K562 (cell line): ENCODE measurements around the gene NDST3. TPM values are rescaled to one million over a fixed set of nuclear protein-coding genes. Genes with fewer than 3 reads are reported as not detected.

Source experiments
- ATAC-seq: fragments of 200-7000 bp; cut with Tn5 transposase; 3 replicates; pipeline ENCODE4 v1.9.1; 2020; ENCODE audit warnings: moderate library complexity
- BruUV-seq: library from RNA; stranded (reverse); fragments of 400-500 nt; replicated peaks from 2 replicates; lab custom pipeline; 2021; lab: Mats Ljungman, UMichigan
- CTCF ChIA-PET: fragments of 300-600 bp; formaldehyde crosslinking; extraction: SDS; loops from one replicate; lab custom pipeline; 2021; ENCODE audit warnings: low intra/inter-chr PET ratio; lab: Yijun Ruan, JAX
- POLR2A ChIA-PET: fragments of 300-600, 350-650 bp; sonication (Branson Sonifier 250); formaldehyde crosslinking; extraction: SDS; loops from one replicate; lab custom pipeline; 2021; ENCODE audit warnings: antibody characterized with exemption, inconsistent platforms; lab: Yijun Ruan, JAX
- DNase-seq, 4 experiments: peaks; one replicate each; pipeline versions ENCODE4 v3.0.0 to v3.0.0-alpha.2; 2011 to 2018; ENCODE audit warnings: low spot score in 3 of 4, mixed read lengths in 3 of 4; ENCODE audit errors: extremely low read depth in 1 of 4
- FAIRE-seq: peaks from 2 replicates; lab custom pipeline; 2011; peaks lifted over from hg19 to GRCh38; lab: Jason Lieb, UNC
- H2AFZ ChIP-seq: 2 replicates; pipeline ENCODE4 v1.6.0; 2011; ENCODE audit warnings: low read depth, low read length, control low read depth, inconsistent platforms
- H3K27ac ChIP-seq: fragments of 200-600 bp; 3 replicates; pipeline ENCODE4 v1.8.0; 2011; ENCODE audit warnings: low read depth, mild to moderate bottlenecking, control low read depth, inconsistent platforms, low read length, moderate library complexity, mixed read lengths; ENCODE audit errors: extremely low read depth
- H3K27me3 ChIP-seq, 2 experiments: fragments of 300-600 bp in 1 of 2; 2 replicates in 1 of 2; 3 replicates in 1 of 2; pipeline versions ENCODE4 v1.6.0 to v1.8.0; 2011; ENCODE audit warnings: inconsistent platforms in 2 of 2, low read length in 2 of 2, mild to moderate bottlenecking in 1 of 2, mixed read lengths in 1 of 2, moderate library complexity in 1 of 2; ENCODE audit not compliant: control insufficient read depth in 2 of 2, insufficient read depth in 2 of 2
- H3K36me3 ChIP-seq: fragments of 300-600 bp; 3 replicates; pipeline ENCODE4 v1.8.0; 2011; ENCODE audit warnings: mild to moderate bottlenecking, low read length, inconsistent platforms; ENCODE audit not compliant: control insufficient read depth, insufficient read depth
- H3K4me1 ChIP-seq, 2 experiments: fragments of 200-600 bp in 1 of 2; replicated peaks in 1 of 2; 2 replicates in 1 of 2; 3 replicates in 1 of 2; pipeline versions ENCODE4 v1.5.1 to v1.8.0; 2011; ENCODE audit warnings: inconsistent platforms in 2 of 2, low read length in 2 of 2, mild to moderate bottlenecking in 1 of 2, mixed read lengths in 1 of 2, moderate library complexity in 1 of 2; ENCODE audit not compliant: control insufficient read depth in 2 of 2, insufficient read depth in 2 of 2
- H3K4me2 ChIP-seq: 2 replicates; pipeline ENCODE4 v1.6.1; 2011; ENCODE audit warnings: low read length, control low read depth, inconsistent platforms, mixed read lengths; ENCODE audit not compliant: insufficient read depth
- H3K4me3 ChIP-seq: fragments of 200-600 bp; sonication (generic), shearing (Covaris generic); 2 replicates; pipeline ENCODE4 v1.5.1; 2016; ENCODE audit warnings: control low read depth, inconsistent platforms
- H3K79me2 ChIP-seq: fragments of 200-600 bp; 3 replicates; pipeline ENCODE4 v1.8.0; 2011; ENCODE audit warnings: low read length, inconsistent platforms; ENCODE audit not compliant: control insufficient read depth, insufficient read depth
- H3K9ac ChIP-seq, 2 experiments: 2 replicates each; pipeline versions ENCODE4 v1.6.0 to v1.6.1; 2011; ENCODE audit warnings: low read depth in 2 of 2, low read length in 2 of 2, control low read depth in 1 of 2, inconsistent platforms in 1 of 2, mild to moderate bottlenecking in 1 of 2, mixed read lengths in 1 of 2; ENCODE audit not compliant: insufficient read depth in 1 of 2
- H3K9me1 ChIP-seq: one replicate; pipeline ENCODE4 v1.6.0; 2011; ENCODE audit warnings: inconsistent platforms, mild to moderate bottlenecking, low read length, moderate library complexity; ENCODE audit not compliant: control insufficient read depth, insufficient read depth
- H3K9me3 ChIP-seq: replicated peaks from 2 replicates; pipeline ENCODE4 v1.5.1; 2011; ENCODE audit warnings: low read depth, low read length, inconsistent platforms; ENCODE audit not compliant: control insufficient read depth, insufficient read depth
- H4K20me1 ChIP-seq: replicated peaks from 2 replicates; pipeline ENCODE4 v1.6.1; 2011; ENCODE audit warnings: low read length, inconsistent platforms, mixed read lengths; ENCODE audit not compliant: control insufficient read depth, insufficient read depth
- CEBPG ChIP-seq, 3 experiments: fragments of 200-800 bp in 1 of 3; sonication (Bioruptor generic) in 1 of 3; sonication (generic) in 1 of 3; formaldehyde crosslinking in 1 of 3; IDR thresholded peaks in 2 of 3; conservative IDR thresholded peaks in 1 of 3; 2 replicates each; pipeline versions ENCODE4 v1.6.1 to v1.8.0; 2016 to 2022; ENCODE audit warnings: missing compliant biosample characterization in 2 of 3, missing genetic modification characterization in 2 of 3, mild to moderate bottlenecking in 1 of 3, missing genetic modification reagents in 1 of 3
- FOXP1 ChIP-seq: sonication (generic); formaldehyde crosslinking; IDR thresholded peaks from 2 replicates; pipeline ENCODE4 v1.8.0; 2022; ENCODE audit warnings: mild to moderate bottlenecking, missing genetic modification reagents
- KLF10 ChIP-seq: fragments of 250-450 bp; sonication (Bioruptor Pico); IDR thresholded peaks from 2 replicates; pipeline ENCODE4 v1.6.1; 2021; ENCODE audit warnings: matching md5 sums
- MBD2 ChIP-seq: sonication (generic); IDR thresholded peaks from 2 replicates; pipeline ENCODE4 v1.6.1; 2016; ENCODE audit warnings: low read depth, borderline replicate concordance
- MEF2D ChIP-seq: conservative IDR thresholded peaks from 2 replicates; pipeline ENCODE4 v1.6.1; 2016; ENCODE audit warnings: low read depth, missing genetic modification characterization, missing compliant biosample characterization
- MITF ChIP-seq: IDR thresholded peaks from 2 replicates; pipeline ENCODE4 v1.6.1; 2014; ENCODE audit warnings: antibody characterized with exemption
- NFYB ChIP-seq: IDR thresholded peaks from 2 replicates; pipeline ENCODE4 v1.6.1; 2011; ENCODE audit warnings: mild to moderate bottlenecking, moderate library complexity; ENCODE audit not compliant: insufficient read length; ENCODE audit errors: extremely low read depth
- POLR2A ChIP-seq: fragments of 450-650 bp; conservative IDR thresholded peaks from 2 replicates; pipeline ENCODE4 v1.6.1; 2016
- PRMT5 ChIP-seq: sonication (generic); formaldehyde crosslinking; IDR thresholded peaks from 2 replicates; pipeline ENCODE4 v1.5.0; 2020; ENCODE audit warnings: missing genetic modification reagents
- PURB ChIP-seq: sonication (generic); formaldehyde crosslinking; IDR thresholded peaks from 2 replicates; pipeline ENCODE4 v1.9.0; 2021; ENCODE audit warnings: low read depth, mild to moderate bottlenecking, missing genetic modification reagents
- RBFOX2 ChIP-seq: fragments of 200-400 bp; formaldehyde crosslinking; IDR thresholded peaks from 2 replicates; pipeline ENCODE4 v1.6.1; 2017; ENCODE audit warnings: low read depth, mild to moderate bottlenecking, low read length, moderate library complexity
- RBM34 ChIP-seq: fragments of 200-400 bp; formaldehyde crosslinking; IDR thresholded peaks from 2 replicates; pipeline ENCODE4 v1.6.1; 2018; ENCODE audit warnings: low read length, borderline replicate concordance; ENCODE audit not compliant: insufficient read depth
- RFX1 ChIP-seq: fragments of 450-650 bp; IDR thresholded peaks from 2 replicates; pipeline ENCODE4 v1.6.1; 2016; ENCODE audit warnings: mild to moderate bottlenecking, moderate library complexity
- SNRNP70 ChIP-seq: fragments of 200-400 bp; formaldehyde crosslinking; optimal IDR thresholded peaks from 2 replicates; pipeline ENCODE3; 2017; ENCODE audit warnings: low read depth, low read length
- TCF15 ChIP-seq: fragments of 250-450 bp; sonication (Bioruptor Pico); IDR thresholded peaks from 2 replicates; pipeline ENCODE4 v1.8.0; 2022; ENCODE audit warnings: moderate library complexity, mild to moderate bottlenecking, inconsistent platforms
- TSC22D4 ChIP-seq: fragments of 450-650 bp; IDR thresholded peaks from 2 replicates; pipeline ENCODE4 v1.6.1; 2016; ENCODE audit warnings: missing genetic modification characterization, missing biosample characterization, control low read depth
- ZNF121 ChIP-seq: sonication (generic); formaldehyde crosslinking; conservative IDR thresholded peaks from 2 replicates; pipeline ENCODE4 v1.8.0; 2022; ENCODE audit warnings: missing genetic modification reagents
- ZNF324 ChIP-seq: fragments of 250-450 bp; sonication (Bioruptor Pico); IDR thresholded peaks from 2 replicates; pipeline ENCODE4 v1.4.0; 2020; ENCODE audit warnings: mild to moderate bottlenecking
- ZNF395 ChIP-seq: fragments of 200-800 bp; sonication (Bioruptor generic); IDR thresholded peaks from 2 replicates; pipeline ENCODE4 v1.6.1; 2017; ENCODE audit warnings: missing genetic modification characterization, missing compliant biosample characterization
- ZNF57 ChIP-seq: fragments of 450-650 bp; formaldehyde crosslinking; IDR thresholded peaks from 2 replicates; pipeline ENCODE4 v1.4.0; 2020; ENCODE audit warnings: mild to moderate bottlenecking, moderate library complexity
- WGBS: fragments of 100-300 bp; shearing (Covaris generic); methylation state at CpG from one replicate; pipeline ENCODE4 v1.1.6; 2016; ENCODE audit warnings: low coverage, mixed read lengths; ENCODE audit not compliant: insufficient coverage; ENCODE audit errors: missing lambda C conversion rate; 5-methylcytosine and 5-hydroxymethylcytosine counted together
- in situ Hi-C: fragments of 300-500 bp; cut with MboI; formaldehyde crosslinking; loops from 4 replicates; pipeline ENCODE4 v1.15.0; 2018; ENCODE audit warnings: inconsistent platforms, mixed read lengths
- intact Hi-C: fragments of 100-400 bp; cut with micrococcal nuclease; formaldehyde crosslinking; loops from 2 replicates; pipeline ENCODE4 v1.14.2; 2022
- polyA plus RNA-seq, 8 experiments: library from polyadenylated mRNA; depleted of rRNA in 4 of 8; stranded (reverse) in 5 of 8; unstranded in 3 of 8; fragments of >200 nt; fragmentation: Nextera tagmentation in 2 of 8; fragmentation: Illumina TruSeq in 1 of 8; extraction: Ambion mirVana in 2 of 8; extraction: Trizol in 1 of 8; gene quantifications; 2 replicates each; pipeline versions ENCODE4 v1.2.1 to v1.2.3, GENCODE V29; 2011 to 2014; ENCODE audit warnings: inconsistent platforms in 1 of 8, missing spikeins in 1 of 8
- total RNA-seq, 7 experiments: library from RNA; depleted of rRNA in 6 of 7; stranded (reverse); fragments of >200 nt in 6 of 7; fragmentation: Illumina TruSeq in 2 of 7; extraction: Trizol in 2 of 7; gene quantifications; 2 replicates each; pipeline versions ENCODE4 v1.2.1 to v1.2.3, GENCODE V29; 2011 to 2021; ENCODE audit warnings: low replicate concordance in 1 of 7

Gene NDST3
- total and polyA plus RNA-seq, 9 of the 15 experiments (the other 6 are each of a cell fraction or from before 2014, with no cell fraction given): not detected

- H3K9me1 ChIP-seq: no peaks in the 10 kb centered on the region
- no peaks in the 10 kb centered on the region for H4K20me1 ChIP-seq
- no peak overlapping the region for H3K27ac ChIP-seq
- no TSS peak for BruUV-seq
- no peaks in the 10 kb centered on the region for H3K4me1 ChIP-seq
- DNase-seq (no peak), FAIRE-seq (no peak), ATAC-seq (no peak)
- H3K4me2 ChIP-seq: no peak overlapping the region
- H3K9ac ChIP-seq: no peak overlapping the region
- 3% methylated on average over 5 of the region's 5 CpGs for WGBS
- H3K9me3 ChIP-seq: no peaks in the 10 kb centered on the region
- no peak overlapping the region for H2AFZ ChIP-seq
- intact Hi-C loops: no loop called here
- no peak for TF ChIP-seq PRMT5
- TF ChIP-seq KLF10 (CRISPR knock-in tag): no peak
- TF ChIP-seq NFYB: no peak
- no peak for TF ChIP-seq RBFOX2
- no peak for TF ChIP-seq ZNF324 (CRISPR knock-in tag)
- TF ChIP-seq PURB (CRISPR knock-in tag): no peak
- no peak for TF ChIP-seq CEBPG (CRISPR knock-in tag; IDR thresholded peaks at IDR 0.05)
- TF ChIP-seq CEBPG (tag; conservative IDR thresholded peaks at IDR 0.05 in 1 of 2, IDR thresholded peaks at IDR 0.05 in 1 of 2): no peak
- TF ChIP-seq FOXP1 (CRISPR knock-in tag): no peak
- no peak for TF ChIP-seq TCF15
- no peak for TF ChIP-seq MBD2
- no peak for TF ChIP-seq MITF
- TF ChIP-seq ZNF57 (CRISPR knock-in tag): no peak
- TF ChIP-seq POLR2A: no peak
- no peak for TF ChIP-seq ZNF395 (CRISPR knock-in tag)
- no peak for TF ChIP-seq TSC22D4 (tag)
- no peak for TF ChIP-seq ZNF121
- no peak for TF ChIP-seq SNRNP70
- no peak for TF ChIP-seq MEF2D (tag)
- no peak for TF ChIP-seq RFX1
- no peak for TF ChIP-seq RBM34
- CTCF ChIA-PET: no interaction called here
- H3K4me3 ChIP-seq: no peak overlapping the region
- no peaks in the 10 kb centered on the region for H3K79me2 ChIP-seq
- no peaks in the 10 kb centered on the region for H3K36me3 ChIP-seq
- no peaks in the 10 kb centered on the region for H3K27me3 ChIP-seq
- in situ Hi-C loops: no loop called here
- POLR2A ChIA-PET: no interaction called here
Measured at GRCh38 chr4:118120120-118120760, 86.0 kb downstream of the NDST3 start.
